ENCODE results near the gene CHD9NB.
A peak's percentile ranks its signal among the peaks of the same experiment; 100 is the strongest.

Gene CHD9NB

GRCh38 chr16:53022374-53022773, 30.3 kb downstream of the CHD9NB start:
- DNase-seq: peak; percentile 85

GRCh38 chr16:53018834-53019416, 33.8 kb downstream of the CHD9NB start:
- DNase-seq: no peak

GRCh38 chr16:53014287-53014686, 38.4 kb downstream of the CHD9NB start:
- DNase-seq: no peak

GRCh38 chr16:53007095-53007494, 45.6 kb downstream of the CHD9NB start:
- DNase-seq: no peak

- no peak for DNase-seq
These were observed 54.8 kb downstream of the CHD9NB start for GRCh38 chr16:52997922-52998321.

GRCh38 chr16:52994942-52995341, 57.8 kb downstream of the CHD9NB start:
- no peak for DNase-seq

- no peak for DNase-seq
These were observed 59.5 kb downstream of the CHD9NB start for GRCh38 chr16:52993179-52993578.

GRCh38 chr16:52991572-52991971, 61.1 kb downstream of the CHD9NB start:
- no peak for DNase-seq

Measured in eye (tissue), 1 donor.